Stimulated activated CD4-positive, alpha-beta T cell treated with anti-CD3 and anti-CD28 coated beads, Interleukin-15, amount 100 ng/mL, for 1 hour (primary cell): Measurements from ENCODE around the gene STX2.
A peak's percentile ranks its signal among the peaks of the same experiment; 100 is the strongest.
"Not testable (repeated sequence)": the region's sequence is repeated elsewhere in the genome, so short reads cannot be mapped to it uniquely, and the experiment has no call there.

Experiments used
- DNase-seq, 2 donors: peaks; one replicate each; pipeline ENCODE4 v3.0.0-alpha.2; 2020; ENCODE audit warnings: low read depth in 1 of 2, low spot score in 1 of 2

STX2 gene

DNA sequence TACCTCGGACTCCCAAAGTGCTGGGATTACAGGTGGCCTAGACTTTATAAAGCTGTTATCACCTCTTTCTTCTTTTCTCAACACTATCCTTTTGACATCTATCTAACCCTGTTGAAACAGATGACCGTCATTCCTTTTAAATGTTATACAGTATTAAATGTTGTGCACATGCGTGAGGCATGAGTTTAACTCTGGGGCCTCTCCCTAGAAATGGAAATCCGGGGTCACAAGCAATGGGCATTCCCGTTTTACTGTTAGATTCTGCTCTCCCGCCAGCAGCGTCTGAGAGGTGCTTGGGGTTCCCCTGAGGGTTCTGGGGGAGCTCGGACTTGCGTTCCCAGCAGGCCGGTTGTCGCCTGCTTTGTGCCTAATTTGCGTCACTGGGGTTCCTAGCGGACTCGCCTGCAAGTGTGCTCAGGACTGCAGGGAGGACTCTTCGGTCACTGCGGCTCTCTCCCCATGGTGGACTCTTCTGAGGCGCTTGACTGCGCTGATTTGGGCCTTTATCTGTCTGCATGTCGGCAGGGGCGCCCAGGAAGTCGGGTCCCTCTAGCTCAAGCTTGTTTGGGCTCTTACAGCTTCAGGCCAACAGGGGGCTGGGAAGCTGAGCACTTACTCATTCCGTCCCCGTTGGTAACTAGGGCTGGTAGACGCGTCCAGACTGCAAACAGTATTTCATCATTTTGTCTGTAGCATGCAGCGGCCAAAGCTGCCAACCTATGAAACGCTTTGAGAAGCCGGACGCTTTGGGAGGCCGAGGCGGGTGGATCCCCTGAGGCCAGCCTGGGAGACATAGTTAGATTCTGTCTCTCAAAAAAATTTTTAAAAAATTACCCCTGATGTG is 31.6 kb upstream of the STX2 start:
- DNase-seq, result peak; percentile 18 to 37

DNA sequence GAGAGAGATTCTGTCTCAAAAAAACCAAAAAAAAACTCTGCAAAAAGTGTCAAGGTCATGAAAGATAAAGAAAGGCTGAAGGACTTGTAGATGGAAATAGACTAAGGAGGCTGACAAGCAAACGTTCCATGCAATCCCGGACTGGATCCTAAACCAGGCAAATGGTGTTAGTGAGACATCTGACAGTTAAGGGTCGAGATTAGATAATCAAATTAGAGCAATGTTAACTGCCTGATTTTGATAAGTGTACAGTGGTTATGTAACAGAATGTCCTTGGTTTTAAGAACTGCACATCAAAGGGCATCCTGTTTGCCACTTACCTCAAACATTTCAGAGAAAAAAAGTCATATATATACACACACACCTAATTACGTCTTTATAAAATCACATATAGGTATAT is 29.4 kb upstream of the STX2 start:
- no peak for DNase-seq

GRCh38 chr12:130863298-130863697 is 24.2 kb upstream of the STX2 start:
- no peak for DNase-seq

DNA sequence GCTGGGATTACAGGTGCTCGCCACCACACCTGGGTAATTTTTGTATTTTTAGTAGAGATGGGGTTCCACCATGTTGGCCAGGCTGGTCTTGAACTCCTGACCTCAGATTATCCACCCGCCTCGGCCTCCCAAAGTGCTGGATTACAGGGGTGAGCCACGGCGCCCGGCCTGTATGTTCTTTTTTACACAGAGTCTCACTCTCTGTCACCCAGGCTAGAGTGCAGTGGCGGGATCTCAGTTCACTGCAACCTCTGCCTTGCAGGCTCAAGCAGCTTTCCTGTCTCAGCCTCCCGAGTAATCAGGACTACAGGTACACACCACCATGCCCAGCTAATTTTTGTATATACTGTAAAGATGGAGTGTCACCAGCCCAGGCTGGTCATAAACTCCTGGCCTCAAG is 23.7 kb upstream of the STX2 start:
- not testable (repeated sequence) for DNase-seq

GRCh38 chr12:130862161-130862560 is 23.1 kb upstream of the STX2 start:
- DNase-seq, result no peak

DNA sequence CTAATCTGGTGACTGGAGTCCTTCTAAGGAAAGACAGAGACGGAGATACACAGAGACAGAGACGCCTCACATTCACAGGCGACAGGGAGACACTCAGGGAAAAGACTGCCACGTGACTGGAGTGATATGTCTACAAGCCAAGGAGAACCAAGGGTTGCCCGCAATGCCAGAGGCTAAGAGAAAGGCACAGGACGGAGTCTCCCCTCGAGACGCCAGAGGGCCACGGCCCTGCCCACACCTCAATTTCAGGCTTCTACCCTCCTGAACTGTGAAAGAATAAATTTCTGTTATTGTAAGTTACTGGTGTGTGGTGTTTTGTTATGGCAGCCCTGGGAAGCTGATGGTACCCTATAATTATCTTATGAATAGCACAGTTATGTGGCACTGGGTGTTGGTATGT is 21.3 kb upstream of the STX2 start:
- DNase-seq, result no peak

DNA sequence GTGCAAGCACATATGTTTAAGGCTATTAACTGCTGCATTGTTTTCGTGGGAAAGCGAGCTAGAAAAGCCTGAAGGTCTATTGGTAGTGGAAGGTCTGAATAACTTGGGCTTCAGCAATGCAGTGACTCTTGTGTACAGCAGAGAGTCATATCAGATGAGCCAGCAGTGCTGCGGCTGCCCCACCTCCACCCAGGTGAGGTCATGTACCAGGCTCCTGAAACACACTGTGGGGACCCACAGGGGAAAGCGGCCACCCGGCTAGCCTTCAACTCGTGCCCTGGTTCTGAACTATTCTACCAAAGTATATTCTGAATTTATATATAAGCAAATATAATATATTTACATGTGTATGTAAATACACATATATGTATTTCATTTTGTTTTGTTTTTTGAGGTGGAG is 20.1 kb upstream of the STX2 start:
- DNase-seq, result no peak

- DNase-seq, result no peak
These were observed 19.0 kb upstream of the STX2 start for GRCh38 chr12:130858084-130858483.

GRCh38 chr12:130856088-130856487 is 17.0 kb upstream of the STX2 start:
- DNase-seq, result no peak

DNA sequence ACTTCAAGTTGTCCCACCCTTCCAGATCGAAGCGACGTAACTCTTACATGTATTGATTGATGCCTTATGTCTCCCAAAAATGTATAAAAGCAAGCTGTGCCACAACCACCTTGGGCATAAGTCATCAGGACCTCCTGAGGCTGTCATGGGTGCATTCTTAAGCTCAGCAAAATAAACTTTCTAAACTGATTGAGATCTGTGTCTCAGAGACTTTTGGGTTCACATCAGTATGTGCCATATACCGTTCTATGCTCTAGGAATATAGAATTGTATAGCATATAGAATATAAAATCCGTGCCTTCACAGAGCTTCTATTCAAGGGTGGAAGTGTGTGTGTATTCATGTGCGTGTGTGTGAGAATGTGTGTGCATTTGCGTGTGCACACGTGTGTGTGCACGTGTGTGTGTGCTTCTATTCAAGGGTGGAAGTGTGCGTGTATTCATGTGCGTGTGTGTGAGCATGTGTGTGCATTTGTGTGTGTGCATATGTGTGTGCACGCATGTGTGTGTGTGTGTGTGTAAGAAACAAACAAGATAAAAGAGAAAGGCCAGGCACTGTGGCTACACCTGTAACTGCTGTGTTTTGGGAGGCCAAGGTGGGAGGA is 11.5 kb upstream of the STX2 start:
- no peak for DNase-seq

DNA sequence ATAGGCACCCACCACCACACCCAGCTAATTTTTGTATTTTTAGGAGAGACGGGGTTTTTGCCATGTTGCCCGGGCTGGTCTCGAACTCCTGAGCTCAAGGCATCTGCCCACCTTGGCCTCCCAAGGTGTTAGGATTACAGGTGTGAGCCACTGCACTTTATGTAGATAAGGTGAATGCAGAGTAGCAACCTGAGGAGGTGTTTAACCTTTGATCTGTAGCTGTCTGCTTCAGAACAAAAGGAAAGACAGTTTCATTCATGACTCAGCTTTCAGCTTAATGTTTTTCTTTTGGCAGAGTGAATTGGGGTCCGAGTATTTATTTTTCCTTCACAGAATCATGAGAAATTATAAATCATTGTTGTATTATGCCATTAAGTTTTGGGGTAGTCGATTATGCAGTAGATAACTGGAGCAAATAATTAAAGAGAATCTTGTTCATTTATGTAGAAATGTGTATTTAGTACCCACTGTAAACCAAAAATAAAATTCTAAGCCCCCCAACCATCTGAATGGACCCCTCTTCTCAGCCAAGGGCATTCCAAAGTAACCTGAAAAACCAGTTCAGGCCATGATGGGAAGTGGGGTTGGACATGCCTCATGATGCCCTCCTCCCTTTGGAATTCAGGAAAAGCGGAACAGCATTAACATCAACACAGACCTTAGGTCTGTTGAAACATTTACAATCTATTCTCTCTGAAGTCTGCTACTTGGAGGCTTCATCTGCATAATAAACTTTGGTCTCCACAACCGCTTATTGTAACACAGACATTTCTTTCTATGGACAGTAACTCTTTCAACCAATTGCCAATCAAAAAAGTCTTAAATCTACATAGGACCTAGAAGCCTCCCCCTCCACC is 10.7 kb upstream of the STX2 start:
- DNase-seq, result no peak

GRCh38 chr12:130848785-130849305 is 9.8 kb upstream of the STX2 start:
- DNase-seq, result not testable (repeated sequence)

DNA sequence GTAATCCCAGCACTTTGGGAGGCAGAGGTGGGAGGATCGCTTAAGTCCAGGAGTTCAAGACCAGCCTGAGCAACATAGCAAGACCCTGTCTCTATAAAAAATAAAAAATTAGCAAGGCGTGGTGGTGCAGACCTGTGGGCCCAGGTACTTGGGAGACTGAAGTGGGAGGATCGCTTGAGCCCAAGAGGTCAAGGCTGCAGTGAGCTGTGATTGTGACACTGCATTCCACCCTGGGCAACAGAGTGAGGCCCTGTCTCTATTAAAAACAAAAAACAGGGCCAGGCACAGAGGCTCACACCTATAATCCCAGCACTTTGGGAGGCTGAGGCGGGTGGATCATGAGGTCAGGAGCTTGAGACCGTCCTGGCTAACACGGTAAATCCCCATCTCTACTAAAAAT is 9.1 kb upstream of the STX2 start:
- DNase-seq, result not testable (repeated sequence)

- no peak for DNase-seq
These were observed 8.1 kb upstream of the STX2 start for GRCh38 chr12:130847112-130847511.

DNA sequence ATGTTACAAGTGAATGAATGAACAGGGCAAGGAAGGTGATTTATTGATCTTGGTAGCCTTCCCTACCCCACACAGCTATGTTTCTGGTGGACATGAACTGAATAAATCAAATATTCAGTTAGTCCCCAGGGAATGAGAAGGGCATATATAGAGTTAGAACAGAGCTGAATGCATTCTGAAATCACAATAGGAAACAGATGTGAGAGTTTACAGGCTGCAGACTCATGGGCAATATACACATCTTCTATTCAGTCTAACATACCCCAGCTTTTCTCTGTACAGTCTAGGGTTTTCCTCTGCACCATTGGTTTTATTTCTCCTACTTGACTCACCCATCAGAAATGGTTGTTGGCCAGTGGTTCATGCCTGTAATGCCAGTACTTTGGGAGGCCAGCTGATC is 7.3 kb upstream of the STX2 start:
- no peak for DNase-seq

DNA sequence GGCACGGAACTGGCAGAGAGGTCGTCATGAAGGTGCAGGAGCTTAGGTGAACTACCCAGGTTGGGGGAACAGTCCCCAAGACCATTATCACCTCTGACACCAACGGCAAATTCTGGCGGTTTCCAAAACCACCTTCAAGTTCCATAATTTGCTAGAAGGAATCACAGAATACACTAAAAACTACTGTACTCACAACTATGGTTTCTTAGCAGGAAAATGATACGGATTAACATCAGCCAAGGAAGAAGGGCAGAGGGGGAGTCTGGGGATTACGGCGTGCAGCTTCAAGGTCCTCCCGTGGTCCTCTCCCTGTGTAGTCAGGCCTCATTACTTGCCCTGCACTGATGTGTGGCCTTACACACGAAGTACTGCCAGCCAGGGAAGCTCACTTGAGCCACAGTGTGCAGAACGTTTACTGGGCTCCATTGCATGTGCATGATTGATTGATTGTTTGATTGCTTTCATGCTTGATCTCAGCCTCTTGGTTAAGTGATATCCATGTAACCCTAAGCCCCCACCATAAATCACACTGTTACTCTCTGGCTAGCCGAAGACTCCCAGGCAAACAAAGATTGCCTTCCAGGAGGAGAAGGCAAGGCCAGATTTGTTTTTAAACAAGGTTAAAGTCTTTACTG is 837 bp upstream of the STX2 start:
- no peak for DNase-seq

DNA sequence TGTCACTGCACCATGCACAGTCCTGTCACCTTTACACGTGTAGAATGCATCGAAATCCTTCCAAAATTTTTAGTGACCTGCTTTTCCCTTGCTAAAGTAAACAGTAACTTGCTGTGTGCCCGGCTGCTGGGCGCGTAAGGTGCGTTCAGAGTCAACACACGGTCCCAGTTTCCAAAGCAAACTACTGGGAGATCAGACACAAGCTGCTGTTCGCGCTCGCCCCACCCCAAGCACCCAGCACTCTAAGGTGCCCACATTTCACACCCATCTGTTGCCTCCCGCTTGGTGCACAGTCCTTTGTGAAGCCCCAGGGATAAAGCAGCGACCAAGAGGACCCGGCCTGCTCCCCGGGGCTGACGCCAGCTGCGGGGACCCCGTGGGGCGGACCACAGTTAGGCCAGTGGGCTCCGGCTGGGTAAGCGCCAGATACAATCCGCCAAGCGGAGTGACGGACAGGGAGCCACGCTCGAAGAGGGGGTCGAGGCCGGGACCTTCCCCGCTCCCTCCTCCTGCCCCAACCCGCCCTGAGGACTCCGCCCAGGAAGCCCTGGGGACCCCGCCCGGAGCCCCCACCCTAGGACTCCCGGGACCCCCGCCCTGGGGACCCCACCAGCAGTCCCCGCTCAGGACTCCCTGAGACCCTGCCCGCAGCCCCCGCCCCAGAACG is 633 bp downstream of the STX2 start:
- peak; percentile 6 to 11 for DNase-seq

DNA sequence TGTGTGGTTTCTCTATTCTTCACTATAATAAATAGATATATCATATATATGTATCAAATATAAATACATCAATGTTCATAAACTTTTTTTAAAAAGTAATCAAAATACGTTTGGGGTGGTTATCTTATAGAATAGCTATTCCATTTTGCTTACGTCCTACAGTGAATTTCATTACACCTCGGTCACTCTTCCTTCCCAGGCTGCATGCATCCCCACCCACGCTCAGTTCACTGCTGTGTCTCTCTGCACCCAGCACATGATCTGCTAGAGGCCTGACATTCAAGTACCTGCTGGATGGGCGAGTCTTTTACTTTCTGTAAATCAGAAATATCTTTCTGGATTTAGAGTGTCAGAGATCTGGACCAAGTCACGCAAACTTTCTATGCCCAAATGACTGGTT is 3.6 kb downstream of the STX2 start:
- DNase-seq, result no peak

DNA sequence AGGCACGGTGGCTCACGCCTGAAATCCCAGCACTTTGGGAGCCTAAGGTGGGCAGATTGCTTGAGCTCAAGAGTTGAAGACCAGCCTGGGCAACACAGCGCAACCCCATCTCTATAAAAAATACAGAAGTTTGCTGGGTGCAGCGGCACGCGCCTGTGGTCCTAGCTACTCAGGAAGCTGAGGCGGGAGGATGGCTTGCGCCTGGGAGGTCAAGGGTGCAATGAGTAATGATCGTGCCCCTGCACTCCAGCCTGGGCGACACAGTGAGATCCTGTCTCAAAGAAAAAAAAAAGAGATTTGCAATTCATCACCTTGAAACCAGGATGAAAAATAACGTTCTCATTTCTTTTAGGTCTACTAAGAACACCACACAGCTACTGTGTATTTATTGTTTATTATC is 4.0 kb downstream of the STX2 start:
- DNase-seq, result no peak

GRCh38 chr12:130832561-130833209 is 6.4 kb downstream of the STX2 start:
- DNase-seq, result no peak
